Stimulated activated CD4-positive, alpha-beta T cell treated with anti-CD3 and anti-CD28 coated beads, TNF-alpha, amount 100 ng/mL, for 24 hours (primary cell): ENCODE data around the gene CAPZB.
"Not testable (repeated sequence)": the region's sequence is repeated elsewhere in the genome, so short reads cannot be mapped to it uniquely, and the experiment has no call there.

Experiments used
- DNase-seq, 3 experiments: peaks; one replicate each; pipeline ENCODE4 v3.0.0-alpha.2; 2020; ENCODE audit warnings: low read depth in 3 of 3

CAPZB gene

GRCh38 chr1:19497443-19497842 lies 12.1 kb upstream of the CAPZB start:
- DNase-seq = not testable (repeated sequence)

GRCh38 chr1:19496527-19496874 lies 11.2 kb upstream of the CAPZB start:
- DNase-seq = no peak

GRCh38 chr1:19495799-19496526 lies 10.6 kb upstream of the CAPZB start:
- DNase-seq = no peak

- DNase-seq = no peak
Measured at GRCh38 chr1:19495000-19495656, 9.8 kb upstream of the CAPZB start.

- DNase-seq = no peak
Measured at GRCh38 chr1:19493547-19493946, 8.2 kb upstream of the CAPZB start.

- no peak for DNase-seq
Measured at GRCh38 chr1:19489996-19490395, 4.7 kb upstream of the CAPZB start.

- no peak for DNase-seq
Measured at GRCh38 chr1:19488136-19488535, 2.8 kb upstream of the CAPZB start.

- DNase-seq = no peak
Measured at GRCh38 chr1:19484798-19485361, 459 bp downstream of the CAPZB start.

GRCh38 chr1:19484338-19484797 lies 971 bp downstream of the CAPZB start:
- no peak for DNase-seq

- DNase-seq = no peak
Measured at GRCh38 chr1:19483691-19484090, 1.6 kb downstream of the CAPZB start.

GRCh38 chr1:19483261-19483660 lies 2.1 kb downstream of the CAPZB start:
- no peak for DNase-seq

GRCh38 chr1:19481826-19482398 lies 3.4 kb downstream of the CAPZB start:
- no peak for DNase-seq

GRCh38 chr1:19480282-19480681 lies 5.1 kb downstream of the CAPZB start:
- no peak for DNase-seq

GRCh38 chr1:19479351-19480120 lies 5.8 kb downstream of the CAPZB start:
- DNase-seq = no peak

- DNase-seq = no peak
Measured at GRCh38 chr1:19478322-19478721, 7.0 kb downstream of the CAPZB start.

GRCh38 chr1:19477284-19478249 lies 7.8 kb downstream of the CAPZB start:
- no peak for DNase-seq

- DNase-seq = no peak
Measured at GRCh38 chr1:19476450-19477190, 8.7 kb downstream of the CAPZB start.

- no peak for DNase-seq
Measured at GRCh38 chr1:19475296-19475695, 10.0 kb downstream of the CAPZB start.

- DNase-seq = no peak
Measured at GRCh38 chr1:19472174-19472573, 13.2 kb downstream of the CAPZB start.

- no peak for DNase-seq
Measured at GRCh38 chr1:19469004-19469403, 16.3 kb downstream of the CAPZB start.
